DOHH2 (cell line): ENCODE measurements around the gene SYNJ2.

ENCODE experiments used
- H3F3A ChIP-seq: fragments of 200-600 bp; sonication (generic), shearing (Covaris generic); 2 replicates; pipeline ENCODE4 v1.6.0; 2016; ENCODE audit warnings: antibody characterized with exemption, mild to moderate bottlenecking; ENCODE audit not compliant: control insufficient read depth, insufficient read depth
- H3K27ac ChIP-seq: fragments of 200-600 bp; sonication (generic); 2 replicates; pipeline ENCODE4 v1.5.1; 2014; ENCODE audit warnings: low read depth, mild to moderate bottlenecking, low read length, moderate library complexity
- H3K27me3 ChIP-seq: fragments of 200-600 bp; sonication (generic); 2 replicates; pipeline ENCODE4 v1.6.1; 2014; ENCODE audit warnings: mild to moderate bottlenecking, low read length, mixed read lengths; ENCODE audit not compliant: control insufficient read depth
- H3K36me3 ChIP-seq: fragments of 200-600 bp; sonication (generic); 2 replicates; pipeline ENCODE4 v1.6.1; 2014; ENCODE audit warnings: mild to moderate bottlenecking, low read length, moderate library complexity, mixed read lengths; ENCODE audit not compliant: control insufficient read depth
- H3K4me1 ChIP-seq: fragments of 200-600 bp; sonication (generic); 2 replicates; pipeline ENCODE4 v1.6.1; 2014; ENCODE audit warnings: mild to moderate bottlenecking, low read length, mixed read lengths; ENCODE audit not compliant: control insufficient read depth
- H3K4me2 ChIP-seq: fragments of 200-600 bp; sonication (generic); 2 replicates; pipeline ENCODE4 v1.6.0; 2014; ENCODE audit warnings: mild to moderate bottlenecking, low read length, moderate library complexity
- H3K4me3 ChIP-seq: fragments of 200-600 bp; sonication (generic); 2 replicates; pipeline ENCODE4 v1.5.1; 2014; ENCODE audit warnings: mild to moderate bottlenecking, low read length, mixed read lengths
- H3K79me2 ChIP-seq: fragments of 200-600 bp; sonication (generic); 2 replicates; pipeline ENCODE4 v1.6.1; 2014; ENCODE audit warnings: mild to moderate bottlenecking, low read length, mixed read lengths; ENCODE audit not compliant: control insufficient read depth
- H3K9me2 ChIP-seq: fragments of 200-600 bp; sonication (generic); replicated peaks from 2 replicates; pipeline ENCODE4 v1.6.1; 2014; ENCODE audit warnings: mild to moderate bottlenecking, low read length, mixed read lengths; ENCODE audit not compliant: control insufficient read depth
- H3K9me3 ChIP-seq: fragments of 200-600 bp; sonication (generic); 2 replicates; pipeline ENCODE4 v1.6.1; 2014; ENCODE audit warnings: antibody characterized with exemption, low read length, mixed read lengths; ENCODE audit not compliant: control insufficient read depth, insufficient read depth
- H4K20me1 ChIP-seq: fragments of 200-600 bp; sonication (generic); 2 replicates; pipeline ENCODE4 v1.6.0; 2014; ENCODE audit warnings: low read depth, mild to moderate bottlenecking, antibody characterized with exemption, low read length, moderate library complexity; ENCODE audit not compliant: control insufficient read depth, insufficient read depth
- EZH2phosphoT487 ChIP-seq: fragments of 200-600 bp; sonication (generic); IDR thresholded peaks from 2 replicates; pipeline ENCODE4 v1.6.1; 2017; ENCODE audit warnings: borderline replicate concordance, mild to moderate bottlenecking, antibody characterized with exemption, low read length, moderate library complexity, mixed read lengths
- TF ChIP-seq, protein P1 (sequence below): fragments of 200-600 bp; sonication (generic); IDR thresholded peaks from one replicate; pipeline ENCODE4 v1.5.1; 2014; ENCODE audit warnings: antibody characterized with exemption, mild to moderate bottlenecking, low read depth, low read length; ENCODE audit not compliant: poor library complexity, severe bottlenecking

Gene SYNJ2

DNA sequence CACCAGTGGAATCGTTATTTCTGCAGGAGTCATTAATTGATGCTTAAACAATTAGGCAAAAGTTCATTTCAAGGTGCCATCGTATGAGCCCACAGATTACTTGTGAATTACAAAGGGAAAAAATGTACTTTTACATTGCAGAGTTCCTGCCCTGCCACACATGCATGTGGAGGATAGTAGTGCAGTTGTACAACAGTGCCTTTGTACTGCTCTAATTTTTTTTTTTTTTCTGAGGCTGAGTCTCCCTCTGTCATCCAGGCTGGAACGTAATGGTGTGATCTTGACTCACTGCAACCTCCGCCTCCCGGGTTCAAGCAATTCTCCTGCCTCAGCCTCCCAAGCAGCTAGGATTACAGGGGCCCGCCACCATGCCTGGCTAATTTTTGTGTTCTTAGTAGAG is 26.0 kb upstream of the SYNJ2 start:
- Histone ChIP-seq H3K9me2 (no peaks in the 10 kb centered on the region), H3K27me3 (no peaks in the 10 kb centered on the region), H3K4me2 (no peak overlapping the region), H3K36me3 (no peaks in the 10 kb centered on the region), H3K4me3 (no peak overlapping the region), H3F3A (no peaks in the 10 kb centered on the region), H4K20me1 (no peaks in the 10 kb centered on the region), H3K27ac (no peak overlapping the region), H3K9me3 (no peaks in the 10 kb centered on the region), H3K4me1 (no peaks in the 10 kb centered on the region), H3K79me2 (no peaks in the 10 kb centered on the region)
- TF ChIP-seq, protein P1, sequence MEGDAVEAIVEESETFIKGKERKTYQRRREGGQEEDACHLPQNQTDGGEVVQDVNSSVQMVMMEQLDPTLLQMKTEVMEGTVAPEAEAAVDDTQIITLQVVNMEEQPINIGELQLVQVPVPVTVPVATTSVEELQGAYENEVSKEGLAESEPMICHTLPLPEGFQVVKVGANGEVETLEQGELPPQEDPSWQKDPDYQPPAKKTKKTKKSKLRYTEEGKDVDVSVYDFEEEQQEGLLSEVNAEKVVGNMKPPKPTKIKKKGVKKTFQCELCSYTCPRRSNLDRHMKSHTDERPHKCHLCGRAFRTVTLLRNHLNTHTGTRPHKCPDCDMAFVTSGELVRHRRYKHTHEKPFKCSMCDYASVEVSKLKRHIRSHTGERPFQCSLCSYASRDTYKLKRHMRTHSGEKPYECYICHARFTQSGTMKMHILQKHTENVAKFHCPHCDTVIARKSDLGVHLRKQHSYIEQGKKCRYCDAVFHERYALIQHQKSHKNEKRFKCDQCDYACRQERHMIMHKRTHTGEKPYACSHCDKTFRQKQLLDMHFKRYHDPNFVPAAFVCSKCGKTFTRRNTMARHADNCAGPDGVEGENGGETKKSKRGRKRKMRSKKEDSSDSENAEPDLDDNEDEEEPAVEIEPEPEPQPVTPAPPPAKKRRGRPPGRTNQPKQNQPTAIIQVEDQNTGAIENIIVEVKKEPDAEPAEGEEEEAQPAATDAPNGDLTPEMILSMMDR, result no peak
- no peak for TF ChIP-seq EZH2phosphoT487

DNA sequence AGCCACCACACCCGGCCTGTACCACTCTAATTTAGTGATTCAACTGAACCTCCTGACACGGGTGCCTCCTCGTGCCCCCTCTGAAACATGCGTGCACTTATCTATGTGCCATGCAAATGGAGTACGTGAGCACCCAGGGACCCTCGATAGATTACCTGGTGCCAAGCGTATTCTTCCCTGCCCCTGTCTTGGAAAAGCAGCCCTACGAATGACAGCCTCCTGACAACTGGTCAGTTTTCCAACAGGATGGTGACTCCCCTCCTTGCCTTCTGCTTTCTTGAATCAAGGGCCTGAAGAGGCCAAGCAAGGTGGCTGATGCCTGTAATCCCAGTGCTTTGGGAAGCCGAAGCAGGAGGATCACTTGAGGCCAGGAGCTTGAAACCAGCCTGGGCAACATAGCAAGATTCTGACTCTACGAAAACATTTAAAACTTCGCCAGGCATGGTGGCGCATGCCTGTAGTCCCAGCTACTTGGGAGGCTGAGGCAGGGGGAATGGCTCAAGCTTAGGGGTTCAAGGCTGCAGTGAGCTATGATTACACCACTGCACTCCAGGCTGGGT is 25.4 kb upstream of the SYNJ2 start:
- Histone ChIP-seq H3K4me3 (no peak overlapping the region), H3K27me3 (no peaks in the 10 kb centered on the region), H3K9me3 (no peaks in the 10 kb centered on the region), H3K4me2 (no peak overlapping the region), H3K27ac (no peak overlapping the region), H3K4me1 (no peaks in the 10 kb centered on the region), H3K9me2 (no peaks in the 10 kb centered on the region), H4K20me1 (no peaks in the 10 kb centered on the region), H3K79me2 (no peaks in the 10 kb centered on the region), H3K36me3 (no peaks in the 10 kb centered on the region), H3F3A (no peaks in the 10 kb centered on the region)
- no peak for TF ChIP-seq EZH2phosphoT487

DNA sequence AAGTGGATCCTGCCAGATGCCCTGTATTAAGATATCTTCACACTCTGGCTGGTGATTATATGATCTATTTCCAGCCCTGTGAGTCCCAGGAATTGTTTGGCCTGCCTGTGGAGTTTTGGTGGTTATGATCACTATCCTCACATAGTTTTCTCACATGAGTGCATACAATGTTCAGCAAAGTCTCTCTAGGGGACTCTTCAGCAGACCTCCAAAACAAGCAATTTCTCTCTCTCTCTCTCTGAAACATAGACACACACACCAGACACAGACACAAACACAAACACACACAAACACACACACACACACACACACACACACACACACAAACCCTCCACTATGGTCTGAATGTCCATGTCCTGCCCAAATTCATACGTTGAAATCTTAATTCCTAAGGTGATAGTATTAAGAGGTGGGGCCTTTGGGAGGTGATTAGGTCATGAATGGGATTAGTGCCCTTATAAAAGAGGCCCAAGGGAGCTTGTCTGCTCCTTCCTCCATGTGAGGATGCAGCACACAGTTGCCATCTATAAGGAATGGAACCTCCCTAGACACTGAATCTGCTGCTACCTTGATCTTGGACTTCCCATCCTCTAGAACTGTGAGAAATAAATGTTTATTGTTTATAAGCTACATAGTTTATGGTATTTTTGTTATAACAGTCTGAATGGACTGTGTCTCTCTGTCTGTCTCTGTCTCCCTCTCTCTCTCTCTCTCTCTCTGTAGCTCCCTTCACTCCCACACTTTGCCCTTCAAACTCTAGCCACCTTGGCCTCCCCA is 22.0 kb upstream of the SYNJ2 start:
- TF ChIP-seq EZH2phosphoT487, result no peak
- TF ChIP-seq, protein P1, result no peak
- no peaks in the 10 kb centered on the region for H3K4me1 ChIP-seq
- H4K20me1 ChIP-seq, result no peaks in the 10 kb centered on the region
- no peaks in the 10 kb centered on the region for H3F3A ChIP-seq
- H3K4me3 ChIP-seq, result no peak overlapping the region
- H3K4me2 ChIP-seq, result no peak overlapping the region
- H3K79me2 ChIP-seq, result no peaks in the 10 kb centered on the region
- no peaks in the 10 kb centered on the region for H3K36me3 ChIP-seq
- no peaks in the 10 kb centered on the region for H3K9me2 ChIP-seq
- H3K9me3 ChIP-seq, result no peaks in the 10 kb centered on the region
- no peaks in the 10 kb centered on the region; the same call in 1 of the 2 replicates for H3K27me3 ChIP-seq
- no peak overlapping the region for H3K27ac ChIP-seq

DNA sequence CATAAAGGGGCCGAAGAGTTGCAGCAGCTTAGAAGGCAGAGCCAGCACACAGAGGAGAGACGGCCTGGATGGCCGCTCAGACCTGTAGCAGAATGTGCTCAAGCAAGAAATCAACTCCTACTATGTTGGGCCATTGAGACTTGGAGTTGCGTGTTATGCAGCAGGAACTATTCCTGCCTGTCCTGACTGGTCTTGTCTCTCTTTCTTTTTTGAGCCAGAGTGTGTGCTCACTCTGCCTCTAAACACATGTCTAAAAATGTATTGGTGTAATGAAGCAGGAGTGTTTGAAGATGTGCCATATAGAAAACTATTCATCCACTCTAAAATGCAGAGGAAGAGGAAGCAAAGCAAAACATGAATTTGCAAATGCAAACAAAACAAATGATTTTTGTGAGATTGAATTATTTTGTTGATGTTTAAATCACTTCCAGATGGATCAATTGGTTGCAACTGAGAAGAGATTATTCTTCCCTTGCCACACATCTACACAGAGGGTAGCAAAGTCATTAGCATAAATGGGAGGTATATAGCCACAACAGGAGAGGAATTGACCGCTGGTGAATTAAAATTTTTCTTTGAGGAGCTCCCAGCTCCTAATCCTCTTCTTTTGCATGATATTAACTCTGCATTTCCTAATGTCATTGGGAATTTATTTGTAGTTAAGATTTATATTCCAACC is 20.4 kb upstream of the SYNJ2 start:
- no peak overlapping the region for H3K27ac ChIP-seq
- H3K27me3 ChIP-seq, result no peaks in the 10 kb centered on the region; the same call in 1 of the 2 replicates
- H4K20me1 ChIP-seq, result no peaks in the 10 kb centered on the region
- no peak overlapping the region for H3K4me2 ChIP-seq
- H3K4me3 ChIP-seq, result no peak overlapping the region
- H3K36me3 ChIP-seq, result no peaks in the 10 kb centered on the region
- H3K79me2 ChIP-seq, result no peaks in the 10 kb centered on the region
- TF ChIP-seq EZH2phosphoT487, result no peak
- TF ChIP-seq, protein P1, result no peak
- H3F3A ChIP-seq, result no peaks in the 10 kb centered on the region
- no peaks in the 10 kb centered on the region for H3K9me3 ChIP-seq
- H3K4me1 ChIP-seq, result no peaks in the 10 kb centered on the region
- H3K9me2 ChIP-seq, result no peaks in the 10 kb centered on the region
